ENCODE data around the gene MRPL49.

- TF ChIP-seq POLR2A (IDR thresholded peaks at IDR 0.05): no peak
- no peak for TF ChIP-seq CTCF (IDR thresholded peaks at IDR 0.05)
Observed at GRCh38 chr11:65113361-65113756, 8.8 kb upstream of the MRPL49 start.

Data from adrenal gland (tissue), 5 donors.